SU-DHL-6 (cell line): ENCODE data around the gene SLC35F4.

Source experiments
- CTCF ChIP-seq: fragments of 200-600 bp; sonication (generic); IDR thresholded peaks from one replicate; pipeline ENCODE4 v1.5.1; 2017; ENCODE audit warnings: antibody characterized with exemption, mild to moderate bottlenecking, low read length, moderate library complexity; ENCODE audit not compliant: insufficient read depth, poor library complexity, severe bottlenecking
- EZH2phosphoT487 ChIP-seq: fragments of 200-600 bp; sonication (generic), shearing (Covaris generic); conservative IDR thresholded peaks from 2 replicates; pipeline ENCODE4 v1.6.1; 2018; ENCODE audit warnings: mild to moderate bottlenecking, antibody characterized with exemption, low read length, moderate library complexity, mixed read lengths

- TF ChIP-seq CTCF: no peak
- TF ChIP-seq EZH2phosphoT487: no peak
These were observed 231.6 kb downstream of the SLC35F4 start for GRCh38 chr14:57634335-57634734.
